Measurements from ENCODE around the gene NKX2-1.
"Not testable (repeated sequence)": the region's sequence is repeated elsewhere in the genome, so short reads cannot be mapped to it uniquely, and the experiment has no call there.

Gene NKX2-1

GRCh38 chr14:36495666-36496065 lies 24.4 kb downstream of the NKX2-1 start:
- TF ChIP-seq, protein P1, sequence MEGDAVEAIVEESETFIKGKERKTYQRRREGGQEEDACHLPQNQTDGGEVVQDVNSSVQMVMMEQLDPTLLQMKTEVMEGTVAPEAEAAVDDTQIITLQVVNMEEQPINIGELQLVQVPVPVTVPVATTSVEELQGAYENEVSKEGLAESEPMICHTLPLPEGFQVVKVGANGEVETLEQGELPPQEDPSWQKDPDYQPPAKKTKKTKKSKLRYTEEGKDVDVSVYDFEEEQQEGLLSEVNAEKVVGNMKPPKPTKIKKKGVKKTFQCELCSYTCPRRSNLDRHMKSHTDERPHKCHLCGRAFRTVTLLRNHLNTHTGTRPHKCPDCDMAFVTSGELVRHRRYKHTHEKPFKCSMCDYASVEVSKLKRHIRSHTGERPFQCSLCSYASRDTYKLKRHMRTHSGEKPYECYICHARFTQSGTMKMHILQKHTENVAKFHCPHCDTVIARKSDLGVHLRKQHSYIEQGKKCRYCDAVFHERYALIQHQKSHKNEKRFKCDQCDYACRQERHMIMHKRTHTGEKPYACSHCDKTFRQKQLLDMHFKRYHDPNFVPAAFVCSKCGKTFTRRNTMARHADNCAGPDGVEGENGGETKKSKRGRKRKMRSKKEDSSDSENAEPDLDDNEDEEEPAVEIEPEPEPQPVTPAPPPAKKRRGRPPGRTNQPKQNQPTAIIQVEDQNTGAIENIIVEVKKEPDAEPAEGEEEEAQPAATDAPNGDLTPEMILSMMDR (IDR thresholded peaks at IDR 0.05; ENCODE audit: low read depth, low read length) = no peak
- H3K4me3 ChIP-seq (replicated peaks in 1 of 2; ENCODE audit: low read depth in 2 of 2, low read length in 2 of 2) = no peak overlapping the region
- DNase-seq (ENCODE audit: low read depth in 2 of 2) = no peak

DNA sequence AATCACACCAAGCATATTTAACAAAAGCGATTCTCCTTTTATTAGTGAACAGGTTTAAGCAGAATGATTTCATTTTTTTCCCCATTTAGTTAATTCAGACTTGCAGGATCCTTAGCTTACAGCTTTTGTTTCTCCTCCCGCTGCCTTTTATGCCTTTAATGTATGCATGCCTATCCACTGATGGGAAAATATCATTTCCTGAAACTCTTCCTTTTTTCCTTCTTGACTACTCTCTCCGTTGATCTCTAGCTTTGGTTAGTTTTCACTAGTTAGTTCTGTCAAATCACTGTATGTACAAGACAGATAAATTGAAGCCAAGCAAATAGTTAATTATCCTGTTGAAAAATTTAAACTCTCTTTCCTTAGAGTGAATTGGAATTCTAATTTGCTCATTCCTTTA lies 26.3 kb downstream of the NKX2-1 start:
- TF ChIP-seq, protein P1 (IDR thresholded peaks at IDR 0.05; ENCODE audit: low read depth, low read length) = no peak
- no peak for DNase-seq (ENCODE audit: low read depth in 2 of 2)
- H3K4me3 ChIP-seq (replicated peaks in 1 of 2; ENCODE audit: low read depth in 2 of 2, low read length in 2 of 2) = no peak overlapping the region

DNA sequence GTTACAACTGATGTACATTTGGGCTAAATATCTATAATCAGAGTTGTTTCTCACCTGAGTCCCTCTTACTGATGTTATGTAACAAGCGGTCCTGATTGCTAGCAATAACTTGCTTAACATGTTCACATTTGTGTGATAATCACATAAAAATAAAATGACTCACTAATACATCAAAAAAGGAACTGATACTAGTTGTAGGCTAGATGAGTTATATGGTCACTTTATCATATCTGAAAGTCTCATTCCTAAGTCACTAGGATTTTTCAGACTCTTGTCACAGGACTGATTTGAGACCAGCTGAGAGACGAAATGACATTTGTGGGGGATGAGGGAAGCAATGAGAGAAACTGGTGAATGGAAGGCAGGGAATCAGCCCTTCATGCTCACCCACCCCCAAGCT lies 34.3 kb downstream of the NKX2-1 start:
- TF ChIP-seq, protein P1 (IDR thresholded peaks at IDR 0.05; ENCODE audit: low read depth, low read length) = no peak
- no peak for DNase-seq (ENCODE audit: low read depth in 2 of 2)
- no peak overlapping the region for H3K4me3 ChIP-seq (replicated peaks in 1 of 2; ENCODE audit: low read depth in 2 of 2, low read length in 2 of 2)

- DNase-seq (ENCODE audit: low read depth in 2 of 2) = no peak
- TF ChIP-seq, protein P1 (IDR thresholded peaks at IDR 0.05; ENCODE audit: low read depth, low read length) = no peak
- H3K4me3 ChIP-seq (replicated peaks in 1 of 2; ENCODE audit: low read depth in 2 of 2, low read length in 2 of 2) = no peak overlapping the region
These were observed 40.7 kb downstream of the NKX2-1 start for GRCh38 chr14:36479344-36479743.

DNA sequence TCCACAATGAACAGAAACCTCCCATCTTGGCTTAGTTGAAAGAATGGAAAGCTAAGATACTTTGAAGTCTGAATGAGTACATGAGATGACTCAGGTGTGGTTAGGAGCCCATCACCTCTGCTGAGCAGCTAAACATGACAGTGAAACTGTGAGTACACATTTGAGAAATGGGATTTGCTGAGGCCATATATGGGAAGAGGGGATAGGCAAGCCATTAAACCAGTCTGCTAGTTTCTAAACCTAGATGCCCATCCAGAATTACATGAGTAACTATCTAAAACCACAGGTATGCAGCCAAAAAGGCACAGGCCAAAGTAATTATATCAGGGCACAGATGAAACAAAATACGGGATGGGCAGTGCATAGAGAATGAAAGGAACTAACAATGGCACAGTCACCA lies 41.2 kb downstream of the NKX2-1 start:
- H3K4me3 ChIP-seq (replicated peaks in 1 of 2; ENCODE audit: low read depth in 2 of 2, low read length in 2 of 2) = no peak overlapping the region
- DNase-seq (ENCODE audit: low read depth in 2 of 2) = no peak
- TF ChIP-seq, protein P1 (IDR thresholded peaks at IDR 0.05; ENCODE audit: low read depth, low read length) = no peak

DNA sequence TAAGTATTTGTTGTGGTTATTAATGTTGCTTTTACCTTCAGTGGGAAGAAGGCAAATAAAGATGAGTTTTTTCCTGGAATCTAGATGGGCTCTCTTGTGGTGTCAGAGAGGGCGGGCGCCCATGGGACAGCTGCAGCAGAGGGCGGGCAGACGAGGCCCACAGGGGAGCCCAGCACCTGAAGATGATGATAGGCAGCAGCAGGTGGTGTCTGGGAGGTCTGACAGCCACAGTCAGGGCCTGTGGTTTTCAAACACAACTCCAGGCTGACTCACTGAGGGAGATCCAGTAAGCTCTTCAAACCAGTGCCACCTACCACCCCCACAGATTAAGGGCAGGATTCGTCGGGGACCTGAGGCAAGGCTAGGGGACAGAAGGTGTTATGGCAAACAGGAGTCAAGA lies 42.8 kb downstream of the NKX2-1 start:
- DNase-seq (ENCODE audit: low read depth in 2 of 2) = no peak
- no peak overlapping the region for H3K4me3 ChIP-seq (replicated peaks in 1 of 2; ENCODE audit: low read depth in 2 of 2, low read length in 2 of 2)
- TF ChIP-seq, protein P1 (IDR thresholded peaks at IDR 0.05; ENCODE audit: low read depth, low read length) = no peak

GRCh38 chr14:36476061-36476460 lies 44.0 kb downstream of the NKX2-1 start:
- DNase-seq (ENCODE audit: low read depth in 2 of 2); H3K4me3 ChIP-seq (replicated peaks in 1 of 2; ENCODE audit: low read depth in 2 of 2, low read length in 2 of 2): not testable (repeated sequence)
